Fibroblast of mammary gland (primary cell): ENCODE results near the gene ABCB8.

ENCODE experiments used
- DNase-seq: peaks from one replicate; pipeline ENCODE4 v3.0.0-alpha.2; 2010; ENCODE audit warnings: low read depth
- H3K4me3 ChIP-seq: 2 replicates; pipeline ENCODE4 v1.5.1; 2011; ENCODE audit warnings: low read depth, mild to moderate bottlenecking, low read length, moderate library complexity; ENCODE audit not compliant: control insufficient read depth
- CTCF ChIP-seq: conservative IDR thresholded peaks from 2 replicates; pipeline ENCODE4 v1.5.1; 2011; ENCODE audit warnings: low read depth, low read length, inconsistent platforms; ENCODE audit not compliant: control insufficient read depth, insufficient read depth

ABCB8 gene

GRCh38 chr7:151086802-151087244, 58.6 kb downstream of the ABCB8 start:
- TF ChIP-seq CTCF: no peak
- peak; percentile 46 for DNase-seq
- H3K4me3 ChIP-seq: peak overlapping the region; percentile 74

- peak overlapping the region; percentile 74 for H3K4me3 ChIP-seq
- TF ChIP-seq CTCF: no peak
- peak; percentile 53 for DNase-seq
Measured at GRCh38 chr7:151087245-151088018, 59.2 kb downstream of the ABCB8 start.

- TF ChIP-seq CTCF: no peak
- DNase-seq: peak; percentile 41
- H3K4me3 ChIP-seq: peak overlapping the region; percentile 74
Measured at GRCh38 chr7:151088019-151088855, 60.0 kb downstream of the ABCB8 start.

- TF ChIP-seq CTCF: no peak
- peak overlapping the region; percentile 74 for H3K4me3 ChIP-seq
- DNase-seq: peak; percentile 79
Measured at GRCh38 chr7:151088856-151089699, 60.8 kb downstream of the ABCB8 start.

GRCh38 chr7:151089893-151090730, 61.9 kb downstream of the ABCB8 start:
- TF ChIP-seq CTCF: no peak
- peak; percentile 49 for DNase-seq
- H3K4me3 ChIP-seq: no peak overlapping the region
